H9 (cell line): ENCODE data around the gene PODXL2. TPM values are rescaled to one million over a fixed set of nuclear protein-coding genes. Genes with fewer than 3 reads are reported as not detected.

Experiments used
- DNase-seq: peaks from one replicate; pipeline ENCODE4 v3.0.0-alpha.2; 2017
- H2AFZ ChIP-seq: one replicate; pipeline ENCODE4 v1.6.1; 2013; ENCODE audit warnings: mild to moderate bottlenecking, low read length, control low read depth, moderate library complexity
- H2AK5ac ChIP-seq: 2 replicates; pipeline ENCODE4 v1.6.1; 2013; ENCODE audit warnings: low read length, control low read depth, mixed read lengths; ENCODE audit not compliant: insufficient read length
- H2BK120ac ChIP-seq: one replicate; pipeline ENCODE4 v1.6.1; 2013; ENCODE audit warnings: low read depth, mild to moderate bottlenecking, low read length, control low read depth, inconsistent platforms; ENCODE audit not compliant: poor library complexity, severe bottlenecking
- H2BK12ac ChIP-seq: 2 replicates; pipeline ENCODE4 v1.6.1; 2013; ENCODE audit warnings: low read length, control low read depth, mixed read lengths, low read depth; ENCODE audit not compliant: insufficient read length
- H2BK15ac ChIP-seq: 2 replicates; pipeline ENCODE4 v1.6.1; 2013; ENCODE audit warnings: low read depth, low read length, control low read depth
- H2BK20ac ChIP-seq: one replicate; pipeline ENCODE4 v1.6.1; 2013; ENCODE audit warnings: low read depth, mild to moderate bottlenecking, low read length, control low read depth, inconsistent platforms; ENCODE audit not compliant: poor library complexity, severe bottlenecking
- H2BK5ac ChIP-seq: 2 replicates; pipeline ENCODE4 v1.6.1; 2013; ENCODE audit warnings: low read length, control low read depth, mixed read lengths; ENCODE audit not compliant: insufficient read length
- H3K14ac ChIP-seq: 2 replicates; pipeline ENCODE4 v1.6.1; 2013; ENCODE audit warnings: low read length, control low read depth; ENCODE audit not compliant: insufficient read depth
- H3K18ac ChIP-seq: 2 replicates; pipeline ENCODE4 v1.6.1; 2013; ENCODE audit warnings: low read depth, mild to moderate bottlenecking, mixed read lengths, low read length, control low read depth; ENCODE audit not compliant: insufficient read length
- H3K23ac ChIP-seq: 2 replicates; pipeline ENCODE4 v1.6.1; 2013; ENCODE audit warnings: low read length, control low read depth, mixed read lengths, low read depth; ENCODE audit not compliant: insufficient read length
- H3K23me2 ChIP-seq: 2 replicates; pipeline ENCODE4 v1.6.1; 2013; ENCODE audit warnings: low read depth, mild to moderate bottlenecking, mixed read lengths, low read length, control low read depth; ENCODE audit not compliant: insufficient read length, poor library complexity, severe bottlenecking
- H3K27ac ChIP-seq: 2 replicates; pipeline ENCODE4 v1.5.1; 2013; ENCODE audit warnings: low read length, control low read depth, mixed read lengths, low read depth; ENCODE audit not compliant: insufficient read length
- H3K27me3 ChIP-seq: 2 replicates; pipeline ENCODE4 v1.6.1; 2013; ENCODE audit warnings: low read length, control low read depth, inconsistent platforms; ENCODE audit not compliant: insufficient read depth
- H3K4ac ChIP-seq: 2 replicates; pipeline ENCODE4 v1.6.1; 2013; ENCODE audit warnings: low read depth, mild to moderate bottlenecking, control low read depth, inconsistent platforms, low read length, moderate library complexity
- H3K4me1 ChIP-seq: 2 replicates; pipeline ENCODE4 v1.6.1; 2013; ENCODE audit warnings: low read length, control low read depth, inconsistent platforms; ENCODE audit not compliant: insufficient read depth
- H3K4me2 ChIP-seq: 2 replicates; pipeline ENCODE4 v1.6.1; 2013; ENCODE audit warnings: low read length, control low read depth, mixed read lengths; ENCODE audit not compliant: insufficient read length, insufficient read depth
- H3K56ac ChIP-seq: 2 replicates; pipeline ENCODE4 v1.6.1; 2013; ENCODE audit warnings: low read depth, mild to moderate bottlenecking, mixed read lengths, low read length, control low read depth; ENCODE audit not compliant: insufficient read length
- H3K79me1 ChIP-seq: 2 replicates; pipeline ENCODE4 v1.6.1; 2013; ENCODE audit warnings: low read depth, mild to moderate bottlenecking, moderate library complexity, low read length, control low read depth, inconsistent platforms; ENCODE audit not compliant: insufficient read depth, poor library complexity, severe bottlenecking
- H3K79me2 ChIP-seq: 2 replicates; pipeline ENCODE4 v1.6.1; 2013; ENCODE audit warnings: low read length, control low read depth, inconsistent platforms; ENCODE audit not compliant: insufficient read depth
- H3K9ac ChIP-seq: 2 replicates; pipeline ENCODE4 v1.6.1; 2013; ENCODE audit warnings: low read length, control low read depth, mixed read lengths; ENCODE audit not compliant: insufficient read length; ENCODE audit errors: extremely low read depth
- H3K9me3 ChIP-seq: one replicate; pipeline ENCODE4 v1.6.1; 2013; ENCODE audit warnings: low read depth, low read length, inconsistent platforms; ENCODE audit not compliant: control insufficient read depth
- H3T11ph ChIP-seq: one replicate; pipeline ENCODE4 v1.6.1; 2013; ENCODE audit warnings: mild to moderate bottlenecking, low read length, control low read depth, inconsistent platforms
- H4K20me1 ChIP-seq: one replicate; pipeline ENCODE4 v1.6.1; 2013; ENCODE audit not compliant: control insufficient read depth, insufficient read length, insufficient read depth
- H4K5ac ChIP-seq: 2 replicates; pipeline ENCODE4 v1.6.1; 2013; ENCODE audit warnings: low read depth, mild to moderate bottlenecking, mixed read lengths, low read length, control low read depth; ENCODE audit not compliant: insufficient read length
- H4K8ac ChIP-seq: replicated peaks from 2 replicates; pipeline ENCODE4 v1.6.1; 2013; ENCODE audit warnings: low read length, control low read depth, mixed read lengths, low read depth; ENCODE audit not compliant: insufficient read length
- H4K91ac ChIP-seq: 2 replicates; pipeline ENCODE4 v1.6.1; 2013; ENCODE audit warnings: low read depth, mild to moderate bottlenecking, moderate library complexity, mixed read lengths, low read length, control low read depth; ENCODE audit not compliant: insufficient read length
- H3K27ac Mint-ChIP-seq, 3 experiments: 2 replicates in 2 of 3; 3 replicates in 1 of 3; pipeline ENCODE4 v1.8.0; 2020 to 2021; ENCODE audit warnings: mixed read lengths in 3 of 3, mild to moderate bottlenecking in 1 of 3, moderate library complexity in 1 of 3
- H3K27me3 Mint-ChIP-seq: 2 replicates; pipeline ENCODE4 v1.8.0; 2021; ENCODE audit warnings: low read depth, mild to moderate bottlenecking, moderate library complexity, mixed read lengths
- H3K36me3 Mint-ChIP-seq, 3 experiments: 2 replicates in 2 of 3; 3 replicates in 1 of 3; pipeline ENCODE4 v1.8.0; 2020 to 2021; ENCODE audit warnings: low read depth in 3 of 3, mixed read lengths in 3 of 3; ENCODE audit not compliant: insufficient read depth in 1 of 3
- H3K4me1 Mint-ChIP-seq, 2 experiments: 2 replicates each; pipeline ENCODE4 v1.8.0; 2020; ENCODE audit warnings: mixed read lengths in 2 of 2
- H3K4me3 Mint-ChIP-seq, 2 experiments: 2 replicates in 1 of 2; 3 replicates in 1 of 2; pipeline ENCODE4 v1.8.0; 2020 to 2021; ENCODE audit warnings: mild to moderate bottlenecking in 2 of 2, mixed read lengths in 2 of 2, moderate library complexity in 1 of 2
- H3K9me3 Mint-ChIP-seq, 2 experiments: 2 replicates in 1 of 2; 3 replicates in 1 of 2; pipeline ENCODE4 v1.8.0; 2020; ENCODE audit warnings: mild to moderate bottlenecking in 2 of 2, mixed read lengths in 2 of 2, moderate library complexity in 1 of 2
- WGBS: extraction: QIAGEN DNeasy Blood & Tissue Kit; methylation state at CpG from one replicate; pipeline ENCODE4 v1.1.7; 2013; ENCODE audit warnings: missing lambda C conversion rate, low lambda C conversion rate, mixed read lengths; ENCODE audit not compliant: insufficient read length; ENCODE audit errors: extremely low coverage; 5-methylcytosine and 5-hydroxymethylcytosine counted together
- total RNA-seq: library from RNA; stranded (reverse); gene quantifications from 2 replicates; pipeline ENCODE4 v1.2.1, GENCODE V29; 2021
- TF ChIP-seq, protein P1 (sequence below): fragments of 200-600 bp; sonication (generic); conservative IDR thresholded peaks from 3 replicates; pipeline ENCODE4 v1.8.0; 2021; ENCODE audit warnings: antibody characterized with exemption, mild to moderate bottlenecking

The PODXL2 gene
- total RNA-seq, 1 experiment from 2014 or later, result 24.6 TPM

- no peak overlapping the region for H4K91ac ChIP-seq
- no peaks in the 10 kb centered on the region for H3K79me2 ChIP-seq
- Mint-ChIP-seq H3K36me3 (peaks cover 0 to 3% (median 0%) of the 10 kb centered on the region in 3 experiments; a peak in 2 of 7 replicates), H3K27me3 (peaks cover 24% of the 10 kb centered on the region), H3K4me3 (no peak overlapping the region), H3K27ac (no peak overlapping the region), H3K4me1 (peaks cover 23 to 33% of the 10 kb centered on the region in 2 experiments), H3K9me3 (peaks cover 3 to 4% of the 10 kb centered on the region in 2 experiments; a peak in 4 of 5 replicates)
- no peak overlapping the region for H2BK12ac ChIP-seq
- no peaks in the 10 kb centered on the region for H3K79me1 ChIP-seq
- no peak overlapping the region for H2AFZ ChIP-seq
- no peaks in the 10 kb centered on the region for H3K9me3 ChIP-seq
- H3K18ac ChIP-seq, result no peak overlapping the region
- H2BK120ac ChIP-seq, result no peak overlapping the region
- no peak overlapping the region for H2BK20ac ChIP-seq
- no peak overlapping the region for H3K4ac ChIP-seq
- H3T11ph ChIP-seq, result no peak overlapping the region
- no peak overlapping the region for H3K27ac ChIP-seq
- H3K4me1 ChIP-seq, result peaks cover 7% of the 10 kb centered on the region; the same call in 1 of the 2 replicates
- no peaks in the 10 kb centered on the region for H3K23me2 ChIP-seq
- H3K4me2 ChIP-seq, result no peak overlapping the region
- H2AK5ac ChIP-seq, result no peak overlapping the region
- no peak overlapping the region for H4K5ac ChIP-seq
- no peak overlapping the region for H3K9ac ChIP-seq
- WGBS, result no CpG with 5 or more reads among the region's 3 CpGs
- H4K20me1 ChIP-seq, result no peaks in the 10 kb centered on the region
- no peak overlapping the region for H4K8ac ChIP-seq
- TF ChIP-seq, protein P1, sequence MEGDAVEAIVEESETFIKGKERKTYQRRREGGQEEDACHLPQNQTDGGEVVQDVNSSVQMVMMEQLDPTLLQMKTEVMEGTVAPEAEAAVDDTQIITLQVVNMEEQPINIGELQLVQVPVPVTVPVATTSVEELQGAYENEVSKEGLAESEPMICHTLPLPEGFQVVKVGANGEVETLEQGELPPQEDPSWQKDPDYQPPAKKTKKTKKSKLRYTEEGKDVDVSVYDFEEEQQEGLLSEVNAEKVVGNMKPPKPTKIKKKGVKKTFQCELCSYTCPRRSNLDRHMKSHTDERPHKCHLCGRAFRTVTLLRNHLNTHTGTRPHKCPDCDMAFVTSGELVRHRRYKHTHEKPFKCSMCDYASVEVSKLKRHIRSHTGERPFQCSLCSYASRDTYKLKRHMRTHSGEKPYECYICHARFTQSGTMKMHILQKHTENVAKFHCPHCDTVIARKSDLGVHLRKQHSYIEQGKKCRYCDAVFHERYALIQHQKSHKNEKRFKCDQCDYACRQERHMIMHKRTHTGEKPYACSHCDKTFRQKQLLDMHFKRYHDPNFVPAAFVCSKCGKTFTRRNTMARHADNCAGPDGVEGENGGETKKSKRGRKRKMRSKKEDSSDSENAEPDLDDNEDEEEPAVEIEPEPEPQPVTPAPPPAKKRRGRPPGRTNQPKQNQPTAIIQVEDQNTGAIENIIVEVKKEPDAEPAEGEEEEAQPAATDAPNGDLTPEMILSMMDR, result no peak
- H3K23ac ChIP-seq, result no peak overlapping the region
- DNase-seq, result no peak
- H3K14ac ChIP-seq, result no peak overlapping the region
- H2BK15ac ChIP-seq, result no peak overlapping the region
- no peak overlapping the region for H2BK5ac ChIP-seq
- H3K27me3 ChIP-seq, result no peaks in the 10 kb centered on the region; the same call in 1 of the 2 replicates
- H3K56ac ChIP-seq, result no peak overlapping the region
Measured at GRCh38 chr3:127718916-127719290, 89.9 kb downstream of the PODXL2 start.
